Adrenal gland (tissue), 5 donors: ENCODE measurements around the gene OTULIN.

Source experiments
- CTCF ChIP-seq, 6 experiments: fragments of 450-650 bp in 4 of 6; fragments of 200-600 bp in 2 of 6; sonication (generic) in 1 of 6; IDR thresholded peaks; 1 replicate in 5 of 6; 2 replicates in 1 of 6; pipeline versions ENCODE4 v1.5.1 to v1.8.0; 2016 to 2021; ENCODE audit warnings: antibody characterized with exemption in 6 of 6, mild to moderate bottlenecking in 2 of 6, moderate library complexity in 1 of 6
- POLR2A ChIP-seq, 2 donors: fragments of 450-650 bp; IDR thresholded peaks; one replicate each; pipeline ENCODE4 v1.6.1; 2017; ENCODE audit warnings: antibody characterized with exemption in 2 of 2, mild to moderate bottlenecking in 2 of 2, moderate library complexity in 1 of 2
- donor health status: DM: no; HTN: no; CAD: no.

GRCh38 chr5:14659821-14660607 is 4.5 kb upstream of the OTULIN start:
- TF ChIP-seq CTCF (IDR thresholded peaks at IDR 0.05) = no peak
- no peak for TF ChIP-seq POLR2A (IDR thresholded peaks at IDR 0.05)
